ENCODE results near the gene ACOT7. TPM values are rescaled to one million over a fixed set of nuclear protein-coding genes. Genes with fewer than 3 reads are reported as not detected.
A peak's percentile ranks its signal among the peaks of the same experiment; 100 is the strongest.

The ACOT7 gene
- total RNA-seq, 1 experiment from 2014 or later, result 151 TPM

- TF ChIP-seq PRDM15 (CRISPR knock-in tag; IDR thresholded peaks at IDR 0.05) (no peak), CTCF (IDR thresholded peaks at IDR 0.05) (no peak)
These were observed 95.0 kb downstream of the ACOT7 start (continued) for GRCh38 chr1:6298530-6298929.

GRCh38 chr1:6295910-6296309, 97.7 kb downstream of the ACOT7 start:
- H3K27ac Mint-ChIP-seq, result no peak overlapping the region
- TF ChIP-seq CDX4 (CRISPR knock-in tag; IDR thresholded peaks at IDR 0.05; ENCODE audit: borderline replicate concordance) (no peak), MLX (CRISPR knock-in tag; IDR thresholded peaks at IDR 0.05) (no peak), ZNF121 (CRISPR knock-in tag; IDR thresholded peaks at IDR 0.05) (peak; percentile 97), JAZF1 (CRISPR knock-in tag; IDR thresholded peaks at IDR 0.05) (no peak)
- no peaks in the 10 kb centered on the region for H3K4me1 Mint-ChIP-seq
- peaks cover 18% of the 10 kb centered on the region for H3K36me3 Mint-ChIP-seq
- ChIA-PET POLR2A (no interaction called here), CTCF (no interaction called here)
- ATAC-seq (no peak), DNase-seq (ENCODE audit: low spot score) (no peak)
- no peaks in the 10 kb centered on the region for H3K27me3 Mint-ChIP-seq (ENCODE audit: low read depth)
- H3K4me3 Mint-ChIP-seq, result no peak overlapping the region
- H3K9me3 Mint-ChIP-seq, result no peaks in the 10 kb centered on the region

GRCh38 chr1:6294890-6295556, 98.5 kb downstream of the ACOT7 start:
- POLR2A ChIA-PET, result no interaction called here
- H3K4me1 Mint-ChIP-seq, result no peaks in the 10 kb centered on the region
- peak overlapping the region; percentile 84 for H3K27ac Mint-ChIP-seq
- no peaks in the 10 kb centered on the region for H3K9me3 Mint-ChIP-seq
- no peaks in the 10 kb centered on the region for H3K27me3 Mint-ChIP-seq (ENCODE audit: low read depth)
- H3K4me3 Mint-ChIP-seq, result no peak overlapping the region
- DNase-seq (ENCODE audit: low spot score), result no peak
- TF ChIP-seq JUN (CRISPR knock-in tag; IDR thresholded peaks at IDR 0.05) (no peak), PREB (CRISPR knock-in tag; IDR thresholded peaks at IDR 0.05; ENCODE audit: borderline replicate concordance) (no peak), ZMAT4 (CRISPR knock-in tag; IDR thresholded peaks at IDR 0.05) (no peak), GTF2I (CRISPR knock-in tag; conservative IDR thresholded peaks at IDR 0.05) (no peak), GRHL2 (CRISPR knock-in tag; IDR thresholded peaks at IDR 0.05; ENCODE audit: insufficient replicate concordance, severe bottlenecking) (no peak), FOXP1 (CRISPR knock-in tag; IDR thresholded peaks at IDR 0.05; ENCODE audit: borderline replicate concordance) (no peak), CDX4 (CRISPR knock-in tag; IDR thresholded peaks at IDR 0.05; ENCODE audit: borderline replicate concordance) (no peak)
- ATAC-seq, result no peak
- peaks cover 16% of the 10 kb centered on the region for H3K36me3 Mint-ChIP-seq
- CTCF ChIA-PET, result interaction anchor here (0.9 kb wide), 1 partner anchor 143 kb away, joined by 3 read pairs; no protein-coding TSS in a partner anchor
